Measurements from ENCODE around the gene MYO5C.

DNA sequence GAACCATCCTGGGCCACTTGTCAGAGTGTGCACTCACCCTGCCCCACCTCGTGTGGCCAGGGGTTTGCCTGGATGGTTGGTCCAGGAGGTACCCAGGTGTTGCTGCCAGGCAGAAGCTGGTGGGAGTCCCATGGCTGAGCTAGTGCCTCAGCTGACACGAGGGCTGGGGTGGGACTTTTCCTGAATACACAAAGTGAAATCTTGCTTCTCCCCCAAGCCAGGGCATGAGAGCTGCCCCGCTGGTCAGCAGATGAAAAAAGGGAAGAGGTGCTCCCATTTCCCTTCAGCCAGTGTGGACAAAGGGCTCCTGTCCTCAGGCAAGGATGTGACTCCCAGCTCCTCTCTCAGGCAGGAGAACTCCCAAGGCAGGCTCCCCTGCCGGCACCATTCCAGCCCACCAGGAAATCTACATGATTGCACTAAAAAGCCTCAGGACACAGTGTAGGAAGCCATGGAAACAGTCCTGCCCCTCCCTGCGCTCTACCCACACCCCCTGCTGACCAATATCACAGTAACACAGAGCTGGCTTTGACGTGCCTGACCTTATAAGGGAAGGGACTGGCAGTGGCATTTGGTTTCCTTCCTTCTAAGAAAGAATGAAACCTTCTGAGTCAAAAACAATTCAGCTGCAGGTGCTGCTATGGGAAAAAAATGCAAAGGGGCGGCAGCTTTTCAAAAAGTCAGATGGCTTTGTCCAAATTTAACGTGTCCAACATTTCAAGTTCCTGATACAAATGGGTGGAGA lies 33.9 kb downstream of the MYO5C start:
- TF ChIP-seq CTCF (optimal IDR thresholded peaks at IDR 0.05 in 1 of 3, IDR thresholded peaks at IDR 0.05 in 1 of 3, conservative IDR thresholded peaks at IDR 0.05 in 1 of 3; ENCODE audit: extremely low read depth in 1 of 3, insufficient read depth in 2 of 3, low read length in 3 of 3) (no peak), EZH2 (IDR thresholded peaks at IDR 0.05; ENCODE audit: low read length) (no peak)

Data from keratinocyte (primary cell).